Skin epidermis (tissue), 12 donors: ENCODE measurements around the gene ACAD10.

ENCODE experiments used
- H3K27ac ChIP-seq, 21 experiments: fragments of 200-600 bp; sonication (generic) in 11 of 21; one replicate each; pipeline ENCODE4 v1.5.0; 2020; ENCODE audit warnings: mild to moderate bottlenecking in 3 of 21, inconsistent platforms in 2 of 21, moderate library complexity in 2 of 21
- H3K4me3 ChIP-seq, 7 experiments: fragments of 200-600 bp; sonication (generic) in 2 of 7; one replicate each; pipeline ENCODE4 v1.5.0; 2020; ENCODE audit warnings: inconsistent platforms in 2 of 7, mild to moderate bottlenecking in 2 of 7, moderate library complexity in 1 of 7

Gene ACAD10

DNA sequence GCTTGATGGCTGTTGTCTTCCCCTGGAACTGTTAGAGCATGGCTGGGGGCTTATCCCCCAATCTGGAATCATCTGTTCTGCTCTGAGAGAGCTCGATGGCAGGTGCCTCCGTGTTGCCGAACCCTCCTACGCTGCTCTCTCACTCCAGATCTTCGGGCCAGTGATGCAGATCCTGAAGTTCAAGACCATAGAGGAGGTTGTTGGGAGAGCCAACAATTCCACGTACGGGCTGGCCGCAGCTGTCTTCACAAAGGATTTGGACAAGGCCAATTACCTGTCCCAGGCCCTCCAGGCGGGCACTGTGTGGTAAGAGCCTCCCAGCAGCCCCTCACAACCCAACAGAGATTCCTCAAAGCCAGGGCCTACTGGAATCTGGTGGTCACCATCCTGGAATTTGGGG lies 113.9 kb downstream of the ACAD10 start:
- no peak overlapping the region for H3K27ac ChIP-seq
- no peak overlapping the region for H3K4me3 ChIP-seq

DNA sequence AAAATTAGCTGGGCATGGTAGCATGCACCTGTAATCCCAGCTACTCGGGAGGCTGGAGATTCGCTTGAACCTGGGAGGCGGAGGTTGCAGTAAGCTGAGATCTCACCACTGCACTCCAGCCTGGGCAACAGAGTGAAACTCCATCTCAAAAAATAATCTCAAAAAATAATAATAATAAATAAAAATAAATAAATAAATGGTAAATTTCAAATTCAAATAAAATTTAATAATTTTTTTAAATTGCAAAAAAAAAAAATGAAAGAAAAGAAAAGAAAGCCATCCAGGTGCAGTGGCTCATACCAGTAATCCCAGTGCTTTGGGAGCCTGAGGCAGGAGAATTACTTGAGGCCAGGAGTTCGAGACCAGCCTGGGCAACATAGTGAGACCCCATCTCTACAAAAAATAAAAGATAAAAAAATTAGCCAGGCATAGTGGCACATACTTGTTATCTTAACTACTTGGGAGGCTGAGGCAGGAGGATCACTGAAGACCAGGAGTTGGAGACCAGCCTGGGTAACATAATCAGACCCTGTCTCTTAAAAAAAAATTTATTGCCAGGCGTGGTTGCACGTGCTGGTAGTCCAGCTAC lies 117.3 kb downstream of the ACAD10 start:
- H3K27ac ChIP-seq: no peak overlapping the region
- H3K4me3 ChIP-seq: no peak overlapping the region

DNA sequence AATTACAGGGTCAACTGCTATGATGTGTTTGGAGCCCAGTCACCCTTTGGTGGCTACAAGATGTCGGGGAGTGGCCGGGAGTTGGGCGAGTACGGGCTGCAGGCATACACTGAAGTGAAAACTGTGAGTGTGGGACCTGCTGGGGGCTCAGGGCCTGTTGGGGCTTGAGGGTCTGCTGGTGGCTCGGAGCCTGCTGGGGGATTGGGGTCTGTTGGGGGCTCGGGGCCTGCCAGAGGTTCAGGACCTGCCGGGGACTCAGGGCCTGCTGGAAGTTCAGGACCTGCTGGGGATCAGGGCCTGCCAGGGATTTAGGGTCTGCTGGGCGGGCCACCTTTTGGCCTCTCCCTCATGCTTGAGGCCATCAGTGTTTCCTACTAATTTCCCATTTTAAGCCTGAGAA lies 118.0 kb downstream of the ACAD10 start:
- Histone ChIP-seq H3K4me3 (no peak overlapping the region), H3K27ac (no peak overlapping the region)

DNA sequence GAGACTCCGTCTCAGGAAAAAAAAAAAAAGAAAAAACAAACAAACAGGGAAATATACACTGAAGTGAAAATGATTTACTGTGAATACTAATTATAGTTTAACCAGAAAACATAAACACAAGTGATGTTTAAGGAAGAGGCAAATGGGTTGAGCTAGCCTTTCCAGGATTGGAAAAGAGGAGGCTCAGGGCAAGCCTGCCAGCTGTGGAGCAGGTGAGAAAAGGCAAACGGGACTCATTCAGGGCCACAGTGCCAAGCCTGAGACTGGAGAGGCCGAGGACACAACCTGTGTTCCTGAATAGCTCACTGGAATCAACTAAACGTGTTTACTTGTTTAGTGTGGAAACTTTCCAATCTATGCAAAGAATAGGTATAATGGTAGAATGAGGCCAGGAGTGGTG lies 120.5 kb downstream of the ACAD10 start:
- Histone ChIP-seq H3K4me3 (no peak overlapping the region), H3K27ac (no peak overlapping the region)
